GM12878 (cell line): ENCODE results near the gene SLC41A1. TPM values are rescaled to one million over a fixed set of nuclear protein-coding genes. Genes with fewer than 3 reads are reported as not detected.

ENCODE experiments used
- ATAC-seq: fragments of 200-7000 bp; cut with Tn5 transposase; 3 replicates; pipeline ENCODE4 v1.9.1; 2020; ENCODE audit warnings: mild to moderate bottlenecking, moderate library complexity
- BruUV-seq: library from RNA; stranded (reverse); fragments of 400-500 nt; replicated peaks from 2 replicates; lab custom pipeline; 2021; lab: Mats Ljungman, UMichigan
- CTCF ChIA-PET: fragments of 300-600 bp; sonication (Branson Sonifier 250); formaldehyde crosslinking; extraction: SDS; loops from one replicate; lab custom pipeline; 2021; ENCODE audit warnings: inconsistent platforms; lab: Yijun Ruan, JAX
- POLR2A ChIA-PET: fragments of 350-600 bp; formaldehyde crosslinking; extraction: SDS; loops from one replicate; lab custom pipeline; 2021; ENCODE audit warnings: inconsistent platforms; lab: Charles Lee
- RAD21 ChIA-PET: fragments of 300-600 bp; sonication (Branson Sonifier 250); formaldehyde crosslinking; loops from one replicate; lab custom pipeline; 2023; ENCODE audit warnings: antibody characterized with exemption; ENCODE audit not compliant: unreplicated experiment; lab: Charles Lee
- SMC1A ChIA-PET: fragments of 300-600 bp; sonication (Branson Sonifier 250); formaldehyde crosslinking; loops from one replicate; lab custom pipeline; 2023; ENCODE audit not compliant: unreplicated experiment, uncharacterized antibody; lab: Charles Lee
- DNase-seq: peaks from one replicate; pipeline ENCODE4 v3.0.0-alpha.2; 2011; ENCODE audit warnings: low read depth, low spot score
- FAIRE-seq: peaks from 3 replicates; lab custom pipeline; 2011; peaks lifted over from hg19 to GRCh38; lab: Jason Lieb, UNC
- H2AFZ ChIP-seq: 2 replicates; pipeline ENCODE4 v1.6.0; 2011; ENCODE audit warnings: low read depth, low read length, control low read depth; ENCODE audit not compliant: control insufficient read depth
- H3K27ac ChIP-seq: 2 replicates; pipeline ENCODE4 v1.5.1; 2011; ENCODE audit warnings: control low read depth; ENCODE audit not compliant: control insufficient read depth, insufficient read depth
- H3K27me3 ChIP-seq, 2 experiments: replicated peaks in 1 of 2; 2 replicates each; pipeline versions ENCODE4 v1.6.0 to v1.6.1; 2011; ENCODE audit warnings: low read length in 1 of 2; ENCODE audit not compliant: control insufficient read depth in 2 of 2, insufficient read depth in 2 of 2
- H3K36me3 ChIP-seq, 2 experiments: 2 replicates each; pipeline ENCODE4 v1.5.1; 2011; ENCODE audit warnings: low read length in 1 of 2; ENCODE audit not compliant: control insufficient read depth in 2 of 2, insufficient read depth in 2 of 2
- H3K4me1 ChIP-seq: 2 replicates; pipeline ENCODE4 v1.6.1; 2011; ENCODE audit warnings: mild to moderate bottlenecking, low read length, moderate library complexity, mixed read lengths; ENCODE audit not compliant: control insufficient read depth, insufficient read depth
- H3K4me2 ChIP-seq: 2 replicates; pipeline ENCODE4 v1.6.0; 2011; ENCODE audit warnings: control low read depth; ENCODE audit not compliant: control insufficient read depth, insufficient read depth
- H3K4me3 ChIP-seq: fragments of 200-600 bp; sonication (generic); 2 replicates; pipeline ENCODE4 v1.5.1; 2016
- H3K79me2 ChIP-seq: 2 replicates; pipeline ENCODE4 v1.6.0; 2011; ENCODE audit warnings: low read length; ENCODE audit not compliant: control insufficient read depth, insufficient read depth
- H3K9ac ChIP-seq: 2 replicates; pipeline ENCODE4 v1.8.0; 2011; ENCODE audit warnings: low read length, control low read depth, mixed read lengths; ENCODE audit not compliant: control insufficient read depth, insufficient read depth
- H3K9me3 ChIP-seq: replicated peaks from 3 replicates; pipeline ENCODE4 v1.5.1; 2011; ENCODE audit warnings: mild to moderate bottlenecking, low read length; ENCODE audit not compliant: control insufficient read depth, insufficient read depth
- H4K20me1 ChIP-seq: 2 replicates; pipeline ENCODE4 v1.6.0; 2011; ENCODE audit not compliant: control insufficient read depth, insufficient read depth
- BACH1 ChIP-seq: fragments of 450-650 bp; IDR thresholded peaks from 2 replicates; pipeline ENCODE4 v1.6.1; 2017; ENCODE audit warnings: mild to moderate bottlenecking, borderline replicate concordance
- BMI1 ChIP-seq: fragments of 450-650 bp; IDR thresholded peaks from 2 replicates; pipeline ENCODE4 v1.6.1; 2016; ENCODE audit warnings: mild to moderate bottlenecking, moderate library complexity, borderline replicate concordance
- CBX3 ChIP-seq: fragments of 200-600 bp; sonication (generic); IDR thresholded peaks from 2 replicates; pipeline ENCODE4 v1.6.1; 2016; ENCODE audit warnings: low read depth, borderline replicate concordance
- CBX5 ChIP-seq: sonication (generic); IDR thresholded peaks from 2 replicates; pipeline ENCODE4 v1.6.1; 2016; ENCODE audit warnings: low read depth, moderate library complexity, mild to moderate bottlenecking, inconsistent platforms
- DPF2 ChIP-seq: fragments of 450-650 bp; IDR thresholded peaks from 2 replicates; pipeline ENCODE4 v1.6.1; 2017; ENCODE audit warnings: mild to moderate bottlenecking
- HDAC6 ChIP-seq: fragments of 200-600 bp; sonication (generic); IDR thresholded peaks from one replicate; pipeline ENCODE4 v1.8.0; 2017; ENCODE audit warnings: antibody characterized with exemption; ENCODE audit not compliant: unreplicated experiment
- IRF3 ChIP-seq: fragments of 450-650 bp; IDR thresholded peaks from 2 replicates; pipeline ENCODE4 v1.6.1; 2014; ENCODE audit warnings: mild to moderate bottlenecking
- MEF2B ChIP-seq: fragments of 450-650 bp; IDR thresholded peaks from 2 replicates; pipeline ENCODE4 v1.6.1; 2018; ENCODE audit warnings: mild to moderate bottlenecking, moderate library complexity; ENCODE audit not compliant: partially characterized antibody, poor library complexity, severe bottlenecking
- NFIC ChIP-seq: IDR thresholded peaks from 2 replicates; pipeline ENCODE4 v1.6.1; 2012; ENCODE audit warnings: low read depth, mild to moderate bottlenecking, inconsistent platforms, low read length, moderate library complexity
- PAX8 ChIP-seq: fragments of 450-650 bp; IDR thresholded peaks from 2 replicates; pipeline ENCODE4 v1.6.1; 2017; ENCODE audit warnings: mild to moderate bottlenecking, moderate library complexity
- PBX3 ChIP-seq: IDR thresholded peaks from 2 replicates; pipeline ENCODE4 v1.6.1; 2011; ENCODE audit warnings: mild to moderate bottlenecking, low read depth, low read length, moderate library complexity; ENCODE audit not compliant: insufficient replicate concordance
- RELA ChIP-seq: fragments of 450-650 bp; IDR thresholded peaks from 2 replicates; pipeline ENCODE4 v1.8.0; 2014; ENCODE audit warnings: borderline replicate concordance; ENCODE audit not compliant: partially characterized antibody
- REST ChIP-seq: IDR thresholded peaks from 2 replicates; pipeline ENCODE4 v1.6.1; 2012; ENCODE audit warnings: mild to moderate bottlenecking, low read depth, low read length
- STAT3 ChIP-seq: IDR thresholded peaks from 2 replicates; pipeline ENCODE4 v1.6.1; 2011; ENCODE audit warnings: low read depth, low read length, improper control_type of control experiment
- TBL1XR1 ChIP-seq: IDR thresholded peaks from 2 replicates; pipeline ENCODE4 v1.6.1; 2012; ENCODE audit warnings: low read depth, low read length, improper control_type of control experiment
- USF2 ChIP-seq: IDR thresholded peaks from 2 replicates; pipeline ENCODE4 v1.6.1; 2011; ENCODE audit warnings: low read depth, low read length, improper control_type of control experiment, borderline replicate concordance
- WRNIP1 ChIP-seq: IDR thresholded peaks from 2 replicates; pipeline ENCODE4 v1.6.1; 2011; ENCODE audit warnings: low read depth, low read length, improper control_type of control experiment, borderline replicate concordance
- YBX1 ChIP-seq: fragments of 450-650 bp; IDR thresholded peaks from 2 replicates; pipeline ENCODE4 v1.6.1; 2016; ENCODE audit warnings: antibody characterized with exemption
- WGBS: methylation state at CpG from one replicate; pipeline ENCODE4 v1.1.6; 2016; ENCODE audit warnings: low lambda C conversion rate; ENCODE audit not compliant: insufficient replicate concordance, insufficient coverage; ENCODE audit errors: missing lambda C conversion rate; 5-methylcytosine and 5-hydroxymethylcytosine counted together
- in situ Hi-C: fragments of 300-500 bp; cut with MboI; formaldehyde crosslinking; loops from 9 replicates; pipeline ENCODE4 v1.14.3; 2018; ENCODE audit warnings: mixed read lengths
- intact Hi-C: fragments of 100-400 bp; cut with micrococcal nuclease; formaldehyde crosslinking; loops from one replicate; pipeline ENCODE4 v1.14.2; 2022; ENCODE audit not compliant: unreplicated experiment
- polyA plus RNA-seq, 11 experiments: library from polyadenylated mRNA; depleted of rRNA in 4 of 11; unstranded in 6 of 11; stranded (reverse) in 5 of 11; fragments of >200 nt; fragmentation: Nextera tagmentation in 4 of 11; fragmentation: Illumina TruSeq in 1 of 11; extraction: Ambion mirVana in 4 of 11; extraction: Trizol in 1 of 11; gene quantifications; 1 replicate in 1 of 11; 2 replicates in 10 of 11; pipeline versions ENCODE4 v1.2.1 to v1.2.3, GENCODE V29; 2011 to 2016; ENCODE audit warnings: inconsistent platforms in 2 of 11, missing spikeins in 2 of 11, low read depth in 1 of 11
- total RNA-seq, 4 experiments: library from RNA; depleted of rRNA in 3 of 4; stranded (reverse); fragments of >200 nt in 3 of 4; fragmentation: Illumina TruSeq in 1 of 4; extraction: Trizol in 1 of 4; gene quantifications; 2 replicates each; pipeline versions ENCODE4 v1.2.1 to v1.2.3, GENCODE V29; 2013 to 2021

Gene SLC41A1
- total and polyA plus RNA-seq, 10 of the 15 experiments (the other 5 are each of a cell fraction or from before 2014, with no cell fraction given), result 0.13 to 11.3 (median 0.42) TPM

- TF ChIP-seq NFIC, result no peak
- TF ChIP-seq DPF2, result no peak
- no peak for TF ChIP-seq CBX5
- TF ChIP-seq YBX1, result no peak
- no peak for TF ChIP-seq WRNIP1
- no peak for TF ChIP-seq PBX3
- TF ChIP-seq MEF2B, result no peak
- TF ChIP-seq, all 136 proteins: peak for 0
Observed at GRCh38 chr1:205766038-205766437, 47.0 kb downstream of the SLC41A1 start (continued).

GRCh38 chr1:205764578-205764977 is 48.4 kb downstream of the SLC41A1 start:
- Histone ChIP-seq H3K36me3 (no peaks in the 10 kb centered on the region), H3K9ac (no peak overlapping the region), H4K20me1 (no peaks in the 10 kb centered on the region), H3K4me3 (no peak overlapping the region), H2AFZ (no peak overlapping the region), H3K79me2 (no peaks in the 10 kb centered on the region), H3K4me1 (peaks cover 4% of the 10 kb centered on the region; the same call in 1 of the 2 replicates), H3K27ac (no peak overlapping the region), H3K4me2 (no peak overlapping the region), H3K27me3 (no peaks in the 10 kb centered on the region), H3K9me3 (no peaks in the 10 kb centered on the region)
- SMC1A ChIA-PET, result interaction anchor here (1.5 to 1.6 kb wide), 2 partner anchors 10 to 53 kb away, joined by 4 to 5 read pairs; no protein-coding TSS in a partner anchor
- BruUV-seq, result no TSS peak
- intact Hi-C loops (no loop called here), in situ Hi-C loops (no loop called here)
- no peak for DNase-seq
- FAIRE-seq, result no peak
- no peak for ATAC-seq
- CTCF ChIA-PET, result interaction anchor here (1.0 to 1.4 kb wide), 4 partner anchors 24 to 106 kb away, joined by 3 to 5 read pairs (median 3); no protein-coding TSS in a partner anchor
- WGBS, result 90% methylated on average over 2 of the region's 2 CpGs
- RAD21 ChIA-PET, result no interaction called here
- POLR2A ChIA-PET, result no interaction called here
- no peak for TF ChIP-seq TBL1XR1
- no peak for TF ChIP-seq PAX8
- no peak for TF ChIP-seq RELA
- no peak for TF ChIP-seq REST
- no peak for TF ChIP-seq BACH1
- TF ChIP-seq USF2, result no peak
- no peak for TF ChIP-seq HDAC6
- TF ChIP-seq CBX3, result no peak
- no peak for TF ChIP-seq BMI1
- no peak for TF ChIP-seq STAT3
- no peak for TF ChIP-seq IRF3
